SJCRH30 (cell line): ENCODE measurements around the gene DGKA. TPM values are rescaled to one million over a fixed set of nuclear protein-coding genes. Genes with fewer than 3 reads are reported as not detected.
A peak's percentile ranks its signal among the peaks of the same experiment; 100 is the strongest.
"Not testable (repeated sequence)": the region's sequence is repeated elsewhere in the genome, so short reads cannot be mapped to it uniquely, and the experiment has no call there.

ENCODE experiments used
- DNase-seq, 2 experiments: peaks; one replicate each; pipeline ENCODE4 v3.0.0-alpha.2; 2015 to 2020
- H3K27ac ChIP-seq: fragments of 250-450 bp; sonication (Bioruptor Pico); 2 replicates; pipeline ENCODE4 v1.5.1; 2020; ENCODE audit warnings: mild to moderate bottlenecking, moderate library complexity
- H3K27me3 ChIP-seq: fragments of 250-450 bp; sonication (Bioruptor Pico); 2 replicates; pipeline ENCODE4 v1.5.1; 2020; ENCODE audit warnings: mild to moderate bottlenecking, moderate library complexity
- H3K36me3 ChIP-seq: fragments of 250-450 bp; sonication (Bioruptor Pico); 2 replicates; pipeline ENCODE4 v1.5.1; 2020; ENCODE audit warnings: mild to moderate bottlenecking, moderate library complexity
- H3K4me1 ChIP-seq: fragments of 250-450 bp; sonication (Bioruptor Pico); 2 replicates; pipeline ENCODE4 v1.5.1; 2020; ENCODE audit warnings: mild to moderate bottlenecking, moderate library complexity
- H3K4me3 ChIP-seq: fragments of 250-450 bp; sonication (Bioruptor Pico); 2 replicates; pipeline ENCODE4 v1.5.1; 2020; ENCODE audit warnings: mild to moderate bottlenecking, moderate library complexity
- H3K9me3 ChIP-seq: fragments of 250-450 bp; sonication (Bioruptor Pico); replicated peaks from 2 replicates; pipeline ENCODE4 v1.5.1; 2020; ENCODE audit warnings: mild to moderate bottlenecking, moderate library complexity
- total RNA-seq: library from RNA; depleted of rRNA; stranded (reverse); fragments of >200 nt; shearing (Covaris generic); gene quantifications from 2 replicates; pipeline ENCODE4 v1.2.3, GENCODE V29; 2014

DGKA gene
- total RNA-seq, 1 experiment from 2014 or later, result 4.4 TPM

GRCh38 chr12:55970775-55971174 lies 39.8 kb downstream of the DGKA start:
- no peak for DNase-seq
- peaks cover 1% of the 10 kb centered on the region for H3K4me1 ChIP-seq
- no peaks in the 10 kb centered on the region for H3K9me3 ChIP-seq
- H3K27me3 ChIP-seq, result no peaks in the 10 kb centered on the region
- peaks cover 12% of the 10 kb centered on the region; the same call in 1 of the 2 replicates for H3K36me3 ChIP-seq
- H3K27ac ChIP-seq, result no peak overlapping the region
- H3K4me3 ChIP-seq, result no peak overlapping the region

GRCh38 chr12:55972042-55972441 lies 41.1 kb downstream of the DGKA start:
- Histone ChIP-seq H3K27me3 (no peaks in the 10 kb centered on the region), H3K27ac (no peak overlapping the region), H3K4me1 (no peaks in the 10 kb centered on the region; the same call in 1 of the 2 replicates), H3K9me3 (no peaks in the 10 kb centered on the region), H3K36me3 (peaks cover 12% of the 10 kb centered on the region; the same call in 1 of the 2 replicates), H3K4me3 (no peak overlapping the region)
- DNase-seq, result no peak

- peak overlapping the region; percentile 53 for H3K4me3 ChIP-seq
- no peaks in the 10 kb centered on the region; the same call in 1 of the 2 replicates for H3K4me1 ChIP-seq
- no peaks in the 10 kb centered on the region for H3K9me3 ChIP-seq
- no peak for DNase-seq
- peak overlapping the region; percentile 44; the same call in 1 of the 2 replicates for H3K27ac ChIP-seq
- peaks cover 12% of the 10 kb centered on the region; the same call in 1 of the 2 replicates for H3K36me3 ChIP-seq
- no peaks in the 10 kb centered on the region for H3K27me3 ChIP-seq
Observed at GRCh38 chr12:55972456-55972855, 41.5 kb downstream of the DGKA start.

- H3K9me3 ChIP-seq, result no peaks in the 10 kb centered on the region
- peak overlapping the region; percentile 53 for H3K4me3 ChIP-seq
- no peaks in the 10 kb centered on the region for H3K27me3 ChIP-seq
- peaks cover 12% of the 10 kb centered on the region; the same call in 1 of the 2 replicates for H3K36me3 ChIP-seq
- H3K27ac ChIP-seq, result peak overlapping the region; percentile 44
- no peaks in the 10 kb centered on the region; the same call in 1 of the 2 replicates for H3K4me1 ChIP-seq
- no peak for DNase-seq
Observed at GRCh38 chr12:55972911-55973598, 42.1 kb downstream of the DGKA start.

GRCh38 chr12:55973599-55974307 lies 42.8 kb downstream of the DGKA start, which contains the start of gene RAB5B:
Gene RAB5B, plus strand, starts transcription at chr12:55974078. Its CDS starts 12,883 bp downstream, at chr12:55986961.
- Histone ChIP-seq H3K4me1 (no peaks in the 10 kb centered on the region; the same call in 1 of the 2 replicates), H3K27ac (peak within 1 kb of the TSS; percentile 93), H3K9me3 (no peaks in the 10 kb centered on the region), H3K4me3 (peak within 1 kb of the TSS; percentile 98), H3K27me3 (no peaks in the 10 kb centered on the region), H3K36me3 (peaks cover 9% of the 10 kb centered on the region; the same call in 1 of the 2 replicates)
- peak; percentile 100 for DNase-seq

GRCh38 chr12:55974308-55974730 lies 43.4 kb downstream of the DGKA start:
- peaks cover 8% of the 10 kb centered on the region for H3K36me3 ChIP-seq
- H3K4me3 ChIP-seq, result peak overlapping the region; percentile 98
- no peaks in the 10 kb centered on the region for H3K27me3 ChIP-seq
- H3K27ac ChIP-seq, result peak overlapping the region; percentile 93
- no peaks in the 10 kb centered on the region for H3K9me3 ChIP-seq
- DNase-seq, result peak; percentile 52 to 55
- no peaks in the 10 kb centered on the region; the same call in 1 of the 2 replicates for H3K4me1 ChIP-seq

GRCh38 chr12:55978393-55978792 lies 47.4 kb downstream of the DGKA start:
- DNase-seq, result no peak
- H3K27ac ChIP-seq, result no peak overlapping the region
- no peaks in the 10 kb centered on the region for H3K27me3 ChIP-seq
- no peaks in the 10 kb centered on the region for H3K4me1 ChIP-seq
- H3K9me3 ChIP-seq, result no peaks in the 10 kb centered on the region
- H3K4me3 ChIP-seq, result no peak overlapping the region
- H3K36me3 ChIP-seq, result peaks cover 17% of the 10 kb centered on the region

GRCh38 chr12:55979069-55979468 lies 48.1 kb downstream of the DGKA start:
- H3K27ac ChIP-seq, result no peak overlapping the region

GRCh38 chr12:55981882-55982281 lies 50.9 kb downstream of the DGKA start:
- not testable (repeated sequence) for H3K9me3 ChIP-seq, H3K27me3 ChIP-seq, H3K4me3 ChIP-seq, H3K27ac ChIP-seq, DNase-seq
- peaks cover 12% of the 10 kb centered on the region for H3K4me1 ChIP-seq
- H3K36me3 ChIP-seq, result peaks cover 25% of the 10 kb centered on the region

More at GRCh38 chr12:55979069-55979468, 48.1 kb downstream of the DGKA start:
- H3K4me3 ChIP-seq, result no peak overlapping the region
- peaks cover 17% of the 10 kb centered on the region for H3K36me3 ChIP-seq
- H3K27me3 ChIP-seq, result no peaks in the 10 kb centered on the region
- H3K9me3 ChIP-seq, result no peaks in the 10 kb centered on the region
- H3K4me1 ChIP-seq, result no peaks in the 10 kb centered on the region
- DNase-seq, result no peak

- Histone ChIP-seq H3K36me3 (peaks cover 25% of the 10 kb centered on the region), H3K27me3 (no peaks in the 10 kb centered on the region), H3K9me3 (no peaks in the 10 kb centered on the region), H3K4me1 (peaks cover 12% of the 10 kb centered on the region), H3K27ac (no peak overlapping the region), H3K4me3 (no peak overlapping the region)
- no peak for DNase-seq
Observed at GRCh38 chr12:55982319-55982936, 51.5 kb downstream of the DGKA start.

GRCh38 chr12:55983232-55983842 lies 52.4 kb downstream of the DGKA start:
- Histone ChIP-seq H3K27me3 (no peaks in the 10 kb centered on the region), H3K4me3 (no peak overlapping the region), H3K9me3 (no peaks in the 10 kb centered on the region), H3K4me1 (peaks cover 12% of the 10 kb centered on the region), H3K27ac (no peak overlapping the region), H3K36me3 (peaks cover 32% of the 10 kb centered on the region)
- no peak for DNase-seq

- no peaks in the 10 kb centered on the region for H3K27me3 ChIP-seq
- no peak overlapping the region for H3K4me3 ChIP-seq
- peaks cover 39% of the 10 kb centered on the region for H3K36me3 ChIP-seq
- no peak overlapping the region for H3K27ac ChIP-seq
- no peak for DNase-seq
- no peaks in the 10 kb centered on the region for H3K9me3 ChIP-seq
- peaks cover 12% of the 10 kb centered on the region for H3K4me1 ChIP-seq
Observed at GRCh38 chr12:55984861-55985260, 53.9 kb downstream of the DGKA start.

GRCh38 chr12:55985341-55985740 lies 54.4 kb downstream of the DGKA start:
- H3K36me3 ChIP-seq, result peaks cover 39% of the 10 kb centered on the region
- H3K9me3 ChIP-seq, result no peaks in the 10 kb centered on the region
- DNase-seq, result no peak
- no peak overlapping the region for H3K27ac ChIP-seq
- H3K4me1 ChIP-seq, result peaks cover 12% of the 10 kb centered on the region
- no peak overlapping the region for H3K4me3 ChIP-seq
- no peaks in the 10 kb centered on the region for H3K27me3 ChIP-seq

GRCh38 chr12:55985976-55986375 lies 55.0 kb downstream of the DGKA start:
- Histone ChIP-seq H3K36me3 (peaks cover 40% of the 10 kb centered on the region), H3K4me1 (peaks cover 12% of the 10 kb centered on the region)
- not testable (repeated sequence) for H3K27me3 ChIP-seq, H3K4me3 ChIP-seq, H3K9me3 ChIP-seq, H3K27ac ChIP-seq
- peak in 1 of 2 experiments; percentile 14 for DNase-seq
